ENCODE data around the gene KRCC1.

GRCh38 chr2:88051792-88052191 lies 3.8 kb downstream of the KRCC1 start:
- TF ChIP-seq CTCF (IDR thresholded peaks at IDR 0.05) (no peak), EZH2 (IDR thresholded peaks at IDR 0.05) (no peak)
